Right atrium auricular region (tissue), 2 donors: ENCODE results near the gene TAF5L. TPM values are rescaled to one million over a fixed set of nuclear protein-coding genes. Genes with fewer than 3 reads are reported as not detected.

Experiments
- DNase-seq: peaks from one replicate; pipeline ENCODE4 v3.0.0-alpha.2; 2019; ENCODE audit warnings: low spot score
- H3K27ac ChIP-seq, 2 donors: fragments of 200-600 bp; sonication (generic); 1 replicate in 1 of 2; 2 replicates in 1 of 2; pipeline ENCODE4 v1.5.1; 2016 to 2019
- H3K27me3 ChIP-seq, 2 donors: fragments of 200-600 bp; sonication (generic); one replicate each; pipeline versions ENCODE4 v1.5.1 to v1.6.0; 2017 to 2019
- H3K36me3 ChIP-seq: fragments of 200-600 bp; sonication (generic); one replicate; pipeline ENCODE4 v1.5.1; 2016
- H3K4me1 ChIP-seq, 2 donors: fragments of 200-600 bp; sonication (generic); one replicate each; pipeline versions ENCODE4 v1.5.1 to v1.6.0; 2017 to 2019
- H3K4me3 ChIP-seq, 2 donors: fragments of 200-600 bp; sonication (generic); 1 replicate in 1 of 2; 2 replicates in 1 of 2; pipeline ENCODE4 v1.5.1; 2017 to 2019; ENCODE audit warnings: mild to moderate bottlenecking in 1 of 2, moderate library complexity in 1 of 2
- H3K9me3 ChIP-seq, 2 donors: fragments of 200-600 bp; sonication (generic); one replicate each; pipeline ENCODE4 v1.5.1; 2019
- CTCF ChIP-seq, 2 donors: fragments of 200-600 bp; sonication (generic); IDR thresholded peaks; one replicate each; pipeline ENCODE4 v1.5.1; 2019; ENCODE audit warnings: antibody characterized with exemption in 2 of 2
- total RNA-seq, 2 donors: library from RNA; depleted of rRNA; stranded (reverse); fragments of >200 nt; gene quantifications; one replicate each; pipeline ENCODE4 v1.1.0, GENCODE V29; 2016

The TAF5L gene
- total RNA-seq, 2 donors from 2014 or later: 8.6 to 12.7 TPM

GRCh38 chr1:229631148-229631547, 5.2 kb upstream of the TAF5L start:
- no peak for DNase-seq
- Histone ChIP-seq H3K9me3 (no peaks in the 10 kb centered on the region), H3K27ac (no peak overlapping the region), H3K27me3 (no peaks in the 10 kb centered on the region), H3K4me3 (no peak overlapping the region), H3K36me3 (peaks cover 26% of the 10 kb centered on the region), H3K4me1 (peaks cover 0 to 14% of the 10 kb centered on the region in 2 donors)
- TF ChIP-seq CTCF (IDR thresholded peaks at IDR 0.05): no peak

GRCh38 chr1:229629261-229629660, 3.3 kb upstream of the TAF5L start:
- H3K9me3 ChIP-seq: no peaks in the 10 kb centered on the region
- H3K27me3 ChIP-seq: no peaks in the 10 kb centered on the region
- H3K27ac ChIP-seq: no peak overlapping the region
- no peak for DNase-seq
- H3K36me3 ChIP-seq: peaks cover 7% of the 10 kb centered on the region
- H3K4me1 ChIP-seq: peaks cover 0 to 23% of the 10 kb centered on the region in 2 donors
- TF ChIP-seq CTCF (IDR thresholded peaks at IDR 0.05): no peak
- H3K4me3 ChIP-seq: no peak overlapping the region

GRCh38 chr1:229627003-229627402, 1.1 kb upstream of the TAF5L start:
- Histone ChIP-seq H3K27me3 (no peaks in the 10 kb centered on the region), H3K9me3 (no peaks in the 10 kb centered on the region), H3K4me1 (peaks cover 0 to 36% of the 10 kb centered on the region in 2 donors), H3K36me3 (no peaks in the 10 kb centered on the region), H3K4me3 (peak overlapping the region; percentile 69 to 82), H3K27ac (no peak overlapping the region)
- no peak for TF ChIP-seq CTCF (IDR thresholded peaks at IDR 0.05)
- no peak for DNase-seq

- H3K27ac ChIP-seq: peak overlapping the region; percentile 89 to 93
Measured at GRCh38 chr1:229625071-229625914, 629 bp downstream of the TAF5L start.

GRCh38 chr1:229624521-229625070, 1.3 kb downstream of the TAF5L start:
- Histone ChIP-seq H3K4me3 (peak overlapping the region; percentile 82 to 87), H3K36me3 (no peaks in the 10 kb centered on the region), H3K27ac (peak overlapping the region; percentile 79 to 93), H3K9me3 (no peaks in the 10 kb centered on the region), H3K27me3 (no peaks in the 10 kb centered on the region), H3K4me1 (peaks cover 0 to 54% of the 10 kb centered on the region in 2 donors)
- TF ChIP-seq CTCF (IDR thresholded peaks at IDR 0.05): no peak
- DNase-seq: no peak

More at GRCh38 chr1:229625071-229625914, 629 bp downstream of the TAF5L start:
- no peak for TF ChIP-seq CTCF (IDR thresholded peaks at IDR 0.05)
- no peaks in the 10 kb centered on the region for H3K36me3 ChIP-seq
- no peaks in the 10 kb centered on the region for H3K9me3 ChIP-seq
- H3K4me1 ChIP-seq: peaks cover 0 to 51% of the 10 kb centered on the region in 2 donors
- H3K27me3 ChIP-seq: no peaks in the 10 kb centered on the region
- no peak for DNase-seq
- peak overlapping the region; percentile 82 to 87 for H3K4me3 ChIP-seq
